GM12801 (cell line): ENCODE measurements around the gene KLF16.

Experiments used
- CTCF ChIP-seq: IDR thresholded peaks from one replicate; pipeline ENCODE4 v1.5.1; 2011; ENCODE audit warnings: control low read depth; ENCODE audit not compliant: insufficient read length; ENCODE audit errors: extremely low read depth

KLF16 gene

GRCh38 chr19:1819341-1820255, 43.8 kb downstream of the KLF16 start:
- no peak for TF ChIP-seq CTCF

GRCh38 chr19:1818549-1819195, 44.7 kb downstream of the KLF16 start:
- TF ChIP-seq CTCF, result no peak

- no peak for TF ChIP-seq CTCF
These were observed 45.7 kb downstream of the KLF16 start for GRCh38 chr19:1817553-1818179.

GRCh38 chr19:1816530-1817298, 46.7 kb downstream of the KLF16 start:
- TF ChIP-seq CTCF, result no peak

GRCh38 chr19:1815605-1816529, 47.5 kb downstream of the KLF16 start:
- TF ChIP-seq CTCF, result no peak

- no peak for TF ChIP-seq CTCF
These were observed 48.4 kb downstream of the KLF16 start for GRCh38 chr19:1814833-1815604.
